Measurements from ENCODE around the gene DCANP1.

Gene DCANP1

DNA sequence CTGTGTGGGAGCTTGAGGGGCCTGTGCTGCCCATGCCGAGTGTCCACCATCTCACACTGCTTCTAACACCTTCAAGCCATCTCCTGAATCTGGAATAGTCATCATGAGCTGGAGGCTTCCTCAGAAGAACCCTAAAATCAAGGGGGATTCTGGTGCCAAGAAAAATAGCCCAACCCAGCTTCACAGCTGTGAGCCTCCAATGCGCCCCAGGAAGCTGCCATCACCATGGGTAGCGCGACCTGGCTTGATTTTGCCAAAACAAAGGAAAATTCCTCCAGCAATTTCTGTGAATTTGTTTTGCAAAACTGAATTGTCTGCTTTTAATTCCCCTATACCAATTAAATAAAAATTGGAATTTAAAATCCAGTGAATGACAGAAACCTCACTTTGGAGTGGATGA lies 11.2 kb upstream of the DCANP1 start:
- no peak for DNase-seq (ENCODE audit: extremely low read depth in 1 of 2, low read depth in 1 of 2)

DNA sequence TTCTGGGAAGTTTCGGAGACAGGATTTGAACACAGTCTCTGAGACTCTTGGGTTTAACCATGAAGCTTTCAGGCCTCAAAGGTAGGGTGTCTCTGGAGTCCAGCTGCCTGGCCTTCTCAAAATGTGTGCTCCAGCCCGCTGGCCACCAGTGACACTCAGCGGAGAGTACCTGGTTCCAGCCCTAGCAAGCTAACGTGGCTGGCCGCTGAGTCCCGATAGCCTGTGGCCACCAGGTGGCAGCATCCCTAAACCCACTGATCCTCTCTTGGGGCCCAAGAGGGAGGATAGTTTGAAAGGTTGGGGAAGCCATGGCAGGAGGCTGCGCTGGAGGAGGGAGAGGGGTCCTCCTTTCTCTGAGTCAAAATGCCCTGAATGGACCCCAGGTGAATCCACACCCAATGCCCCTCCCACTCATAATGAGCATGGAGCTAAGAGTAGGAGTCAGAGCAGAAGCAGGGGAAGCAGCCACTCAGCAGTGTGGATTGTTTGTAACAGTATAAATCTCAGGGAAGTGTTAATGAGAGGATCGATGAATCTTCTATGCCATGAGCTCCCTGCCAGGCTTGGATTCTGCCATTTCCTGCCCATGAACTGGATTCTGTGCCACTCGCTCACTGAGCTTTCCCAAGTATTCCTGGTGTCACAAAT lies 10.4 kb upstream of the DCANP1 start:
- peak; percentile 19 to 29 for DNase-seq (ENCODE audit: extremely low read depth in 1 of 2, low read depth in 1 of 2)

DNA sequence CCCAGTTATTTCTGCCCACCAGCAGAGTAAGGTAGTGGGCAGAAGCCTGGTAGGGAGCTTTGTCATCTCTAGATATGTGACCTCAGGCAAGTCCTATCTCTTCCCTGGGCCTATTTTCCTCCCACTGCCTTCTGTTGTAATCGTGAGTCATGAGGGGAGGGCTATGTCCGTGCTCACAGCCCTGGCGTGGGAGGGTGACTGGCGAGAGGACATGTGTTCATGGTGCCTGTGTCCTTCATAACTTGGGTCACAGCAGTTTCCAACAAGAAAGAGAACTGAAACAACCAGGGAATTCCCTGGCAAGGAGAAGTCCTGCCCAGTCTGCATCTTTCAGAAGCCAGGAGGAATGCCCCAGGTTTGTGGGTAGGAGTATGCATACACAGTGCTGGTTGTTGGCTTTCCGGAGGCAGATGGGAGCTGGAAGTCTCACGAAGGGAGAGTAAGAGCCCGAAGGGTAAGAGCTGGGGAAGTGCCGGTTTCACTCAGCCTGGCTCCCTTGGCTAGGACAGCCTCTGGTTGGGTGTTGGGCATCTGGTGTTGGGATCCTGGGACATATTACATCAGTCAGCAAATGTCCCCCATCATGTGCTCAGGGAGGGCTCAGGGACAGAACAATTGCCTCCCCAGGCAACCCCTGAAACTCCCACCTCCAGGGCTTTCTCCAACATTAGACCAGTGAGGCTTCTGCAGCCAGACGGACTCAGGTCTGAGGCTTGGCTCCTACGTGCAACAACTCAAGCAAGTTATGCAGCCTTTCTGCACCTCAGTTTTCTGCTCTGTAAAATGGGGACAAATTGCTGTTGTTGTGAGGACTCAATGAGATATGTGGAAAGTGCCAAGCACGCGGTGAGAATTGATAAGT lies 9.3 kb upstream of the DCANP1 start:
- no peak for DNase-seq (ENCODE audit: extremely low read depth in 1 of 2, low read depth in 1 of 2)

DNA sequence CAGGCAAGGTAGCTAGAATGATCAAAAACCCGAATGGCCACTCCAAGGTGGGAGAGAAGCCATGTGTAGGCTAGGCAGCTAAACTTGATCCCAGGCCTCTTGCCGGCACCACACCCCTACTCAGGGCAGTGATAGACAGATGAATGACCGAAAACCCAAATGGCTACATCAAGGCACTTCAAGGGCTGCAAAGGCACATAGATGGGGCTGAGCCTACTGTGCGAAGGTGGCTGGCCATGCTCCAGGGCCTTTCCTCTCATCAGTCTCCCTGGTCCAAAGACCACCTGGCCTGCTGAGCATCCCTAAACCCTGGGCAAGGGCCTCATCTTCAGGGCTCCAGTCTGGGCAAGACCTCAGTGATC lies 8.7 kb upstream of the DCANP1 start:
- DNase-seq (ENCODE audit: extremely low read depth in 1 of 2, low read depth in 1 of 2), result no peak

DNA sequence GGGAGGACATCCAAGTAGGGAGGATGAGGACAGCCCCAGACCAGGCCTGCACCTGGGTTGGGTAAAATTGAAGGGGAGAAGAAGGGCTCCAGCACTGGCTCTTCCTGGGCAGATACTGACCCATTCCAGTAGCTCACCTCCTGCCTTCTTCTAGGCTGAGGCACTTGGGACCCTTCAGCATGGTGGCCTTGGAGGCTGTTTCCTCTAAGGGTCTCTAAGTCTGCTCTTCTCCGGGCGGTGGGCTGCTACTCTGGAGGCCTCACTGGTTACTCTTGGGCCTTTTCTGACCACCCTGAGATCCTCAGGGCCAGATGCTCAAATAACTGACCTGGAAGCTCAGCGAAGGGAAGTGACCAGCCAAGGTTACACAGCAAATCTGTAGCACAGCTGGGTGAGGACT lies 7.8 kb upstream of the DCANP1 start:
- DNase-seq (ENCODE audit: extremely low read depth in 1 of 2, low read depth in 1 of 2), result no peak

DNA sequence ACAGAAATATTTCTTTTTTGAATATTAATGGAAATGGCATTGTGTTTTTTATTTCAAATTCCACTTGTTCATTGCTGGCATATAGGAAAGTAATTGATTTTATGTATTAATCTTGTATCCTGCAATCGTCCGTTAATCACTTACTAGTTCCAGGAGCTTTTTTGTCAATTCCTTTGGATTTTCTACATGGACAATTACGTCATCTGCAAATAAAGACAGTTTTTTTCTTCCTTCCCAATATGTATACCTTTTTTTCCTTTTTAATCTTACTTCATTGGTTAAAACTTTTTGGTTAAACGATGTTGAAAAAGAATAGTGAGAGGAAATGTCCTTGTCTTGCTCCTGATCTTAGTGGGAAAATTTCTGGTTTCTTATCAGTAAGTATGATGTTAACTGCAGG lies 6.5 kb upstream of the DCANP1 start:
- no peak for DNase-seq (ENCODE audit: extremely low read depth in 1 of 2, low read depth in 1 of 2)

DNA sequence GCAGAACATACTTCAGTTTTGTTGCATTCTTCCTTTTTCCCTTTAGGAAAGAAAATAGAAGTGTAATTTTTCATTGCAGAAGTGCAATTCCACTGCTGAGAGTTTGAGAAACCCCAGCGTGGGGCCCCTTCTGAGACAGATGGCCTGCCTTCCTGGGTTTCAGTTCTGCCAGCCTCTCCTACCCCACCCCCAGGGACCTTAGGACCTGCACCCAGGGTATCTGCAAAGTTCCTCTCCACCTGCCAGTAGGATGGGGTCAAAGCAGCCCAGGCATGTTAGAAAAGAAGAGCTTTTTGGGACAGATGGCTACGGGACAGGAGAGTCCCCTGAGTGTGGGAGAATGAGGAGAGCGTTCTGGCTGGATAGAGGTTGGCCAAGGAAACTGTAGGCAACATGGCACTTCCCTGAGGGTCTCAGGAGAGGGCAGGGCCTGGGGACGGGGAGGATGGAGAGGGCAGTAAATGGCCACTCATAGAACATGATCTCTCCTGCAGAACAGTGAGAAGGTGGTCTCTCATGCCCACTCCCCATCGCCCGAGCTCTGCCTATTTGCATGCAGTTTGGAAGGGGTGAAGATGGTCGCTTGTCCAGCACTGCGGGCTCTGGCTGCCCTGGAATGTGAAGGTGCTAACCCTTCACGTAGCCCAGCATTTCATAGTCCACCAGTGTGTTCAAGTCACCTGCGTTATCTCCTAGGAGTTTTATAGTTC lies 5.3 kb upstream of the DCANP1 start, which contains the start of gene TIFAB:
Gene TIFAB (minus strand): TSS at position 31 of the 710 bp plus-strand sequence. CDS start 2,412 bp downstream, outside the sequence.
- no peak for DNase-seq (ENCODE audit: extremely low read depth in 1 of 2, low read depth in 1 of 2)

DNA sequence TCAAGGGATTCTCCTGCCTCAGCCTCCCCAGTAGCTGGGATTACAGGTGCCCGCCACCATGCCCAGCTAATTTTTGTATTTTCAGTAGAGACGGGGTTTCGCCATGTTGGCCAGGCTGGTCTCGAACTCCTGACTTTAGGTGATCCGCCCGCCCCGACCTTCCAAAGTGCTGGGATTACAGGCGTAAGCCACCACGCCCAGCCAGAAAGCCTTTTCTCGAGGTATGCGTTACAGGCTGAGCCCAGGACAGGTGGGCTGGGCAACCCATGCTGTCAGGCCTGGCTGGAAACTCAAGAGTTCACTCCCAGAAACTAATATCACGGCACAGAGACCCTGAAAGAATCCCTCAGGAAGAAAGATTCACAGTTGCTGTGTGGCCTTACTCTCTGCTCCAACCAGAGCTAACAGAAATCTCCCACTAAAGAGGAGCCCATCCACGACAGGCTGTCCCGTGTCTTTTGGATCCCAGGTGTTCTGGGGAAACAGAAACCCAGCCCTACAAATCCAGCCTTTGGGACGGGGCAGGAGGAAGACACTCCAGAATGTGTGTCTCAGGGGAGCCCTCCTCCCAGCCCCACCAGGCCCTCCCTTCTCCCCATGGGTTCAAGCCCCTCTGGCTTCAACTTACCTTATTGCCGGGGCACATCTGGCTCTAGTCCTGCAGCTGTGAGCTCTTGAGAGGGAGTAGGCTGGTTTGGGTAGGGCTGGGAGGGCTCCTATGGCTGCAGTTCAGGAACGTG lies 4.6 kb upstream of the DCANP1 start:
- no peak for DNase-seq (ENCODE audit: extremely low read depth in 1 of 2, low read depth in 1 of 2)

DNA sequence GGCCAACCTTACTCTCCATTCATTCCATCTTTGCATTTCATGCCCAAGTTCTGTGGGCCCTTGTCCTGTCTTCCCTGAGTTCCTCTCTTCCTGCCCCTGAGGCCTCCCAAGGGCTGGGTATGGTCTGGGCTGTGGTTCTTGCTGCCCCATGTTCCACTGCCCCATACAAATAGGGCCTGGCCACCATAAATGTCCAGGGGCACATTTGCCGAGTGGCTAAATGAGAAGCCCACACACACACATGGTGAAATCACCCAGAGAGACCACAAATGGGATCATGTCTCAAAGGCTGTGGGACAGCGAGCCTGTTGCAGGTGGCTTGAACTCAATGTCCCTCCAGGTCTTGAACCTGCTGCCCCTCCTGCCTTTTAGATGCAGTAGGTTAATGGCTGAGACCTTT lies 3.8 kb upstream of the DCANP1 start:
- DNase-seq (ENCODE audit: extremely low read depth in 1 of 2, low read depth in 1 of 2), result no peak

DNA sequence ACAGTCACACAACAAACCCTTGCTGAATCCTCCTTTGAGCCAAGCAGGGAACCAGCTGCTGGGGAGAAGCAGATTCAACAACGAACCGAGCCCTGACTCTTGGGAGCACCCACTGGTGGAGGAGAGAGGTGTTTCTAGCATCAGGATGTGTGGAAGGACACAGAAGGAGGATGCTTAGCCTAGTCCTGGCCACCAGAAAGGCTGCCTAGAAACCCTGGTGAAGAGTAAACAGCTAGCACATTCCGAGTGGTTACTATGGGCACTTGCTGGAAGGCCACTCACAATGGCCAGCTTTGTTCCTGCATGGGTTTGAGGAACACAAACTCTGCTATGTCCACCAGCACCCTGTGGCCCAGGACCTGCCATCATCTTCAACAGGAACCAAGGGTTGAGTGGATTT lies 3.2 kb upstream of the DCANP1 start:
- no peak for DNase-seq (ENCODE audit: extremely low read depth in 1 of 2, low read depth in 1 of 2)

DNA sequence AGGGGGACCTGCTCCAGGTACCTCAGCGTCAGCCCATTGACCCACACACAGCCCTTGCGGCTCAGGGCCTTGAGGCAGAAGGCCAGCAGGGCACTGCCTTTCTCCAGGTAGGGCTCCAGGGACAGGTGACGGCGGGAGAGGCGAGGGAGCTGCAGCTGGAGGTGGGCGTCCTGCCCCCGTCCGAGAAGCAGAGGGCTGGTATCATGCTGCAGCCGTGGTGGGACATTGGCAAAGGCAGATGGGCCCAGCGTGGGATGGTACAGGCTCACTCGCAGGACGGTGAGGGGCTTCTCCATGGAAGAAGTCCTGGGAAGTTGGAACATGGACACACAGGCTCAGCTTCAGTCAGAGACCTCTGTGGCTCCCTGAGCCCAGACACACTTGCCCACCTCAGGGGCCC lies 2.5 kb upstream of the DCANP1 start:
- no peak for DNase-seq (ENCODE audit: extremely low read depth in 1 of 2, low read depth in 1 of 2)

DNA sequence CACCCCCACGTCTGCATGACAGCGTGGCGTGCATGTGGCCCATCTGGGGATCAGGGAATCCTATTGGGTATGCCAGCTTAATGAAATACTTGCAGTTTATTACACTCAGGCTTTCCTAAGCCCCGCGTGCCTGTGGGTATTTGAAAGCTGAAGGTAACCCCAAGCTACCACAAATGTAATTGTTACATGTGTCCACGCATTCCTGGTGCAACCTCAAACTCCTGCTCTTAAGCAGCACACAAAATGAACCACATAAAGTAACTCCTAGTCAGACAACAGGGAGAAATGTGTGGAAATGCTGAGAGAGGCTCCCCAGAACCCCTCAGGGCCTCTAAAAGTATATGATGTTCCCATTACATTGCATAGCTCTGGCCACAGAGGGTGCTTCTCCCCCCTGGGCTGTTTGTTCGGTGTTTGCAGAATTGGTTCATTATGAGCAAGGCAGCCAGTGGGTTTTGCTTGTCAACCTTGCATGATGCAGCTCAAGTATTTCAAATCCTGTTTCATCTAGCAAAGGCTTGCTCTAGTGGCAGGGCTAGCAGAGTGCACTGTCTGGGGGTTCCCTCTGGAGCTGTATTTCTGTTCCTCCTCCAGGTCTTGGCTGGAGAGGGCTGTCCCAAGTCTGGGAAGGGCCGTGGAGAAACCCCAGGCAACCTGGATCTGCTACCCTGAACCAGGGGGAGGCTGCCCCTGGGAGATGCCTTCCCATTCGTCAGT lies 1.8 kb upstream of the DCANP1 start:
- DNase-seq (ENCODE audit: extremely low read depth in 1 of 2, low read depth in 1 of 2), result no peak

DNA sequence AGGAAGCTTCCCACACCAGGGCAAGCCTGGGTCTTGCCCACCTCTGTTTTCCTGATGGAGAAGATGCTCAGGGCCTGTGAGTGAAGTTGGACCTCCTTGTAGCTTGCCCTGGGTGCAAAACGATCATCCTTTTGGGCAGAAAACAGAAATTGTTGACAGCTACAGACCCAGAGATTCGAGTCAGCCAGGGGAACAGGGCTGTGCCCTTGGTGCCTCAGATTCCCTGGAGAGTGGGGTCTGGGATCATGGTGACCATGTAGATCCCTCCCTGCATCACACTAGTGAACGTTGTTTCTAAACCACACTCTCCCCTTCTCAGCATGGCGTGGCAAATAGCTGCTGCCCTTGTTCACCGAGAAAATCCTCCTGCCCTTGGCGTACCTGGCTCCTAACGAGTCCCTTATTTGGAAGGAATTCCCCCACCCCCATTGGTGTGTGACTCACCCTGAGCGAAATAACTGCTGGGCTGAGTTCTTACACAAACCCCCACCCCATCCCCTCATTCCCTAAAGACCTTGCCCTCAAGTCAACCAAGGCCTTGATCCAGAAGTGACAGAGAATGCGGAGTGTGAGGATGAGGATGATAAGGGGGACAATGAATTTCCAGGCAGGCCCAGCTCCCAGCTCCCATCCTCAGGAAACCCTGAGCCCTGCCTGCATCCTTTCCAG lies 1.1 kb upstream of the DCANP1 start:
- no peak for DNase-seq (ENCODE audit: extremely low read depth in 1 of 2, low read depth in 1 of 2)

DNA sequence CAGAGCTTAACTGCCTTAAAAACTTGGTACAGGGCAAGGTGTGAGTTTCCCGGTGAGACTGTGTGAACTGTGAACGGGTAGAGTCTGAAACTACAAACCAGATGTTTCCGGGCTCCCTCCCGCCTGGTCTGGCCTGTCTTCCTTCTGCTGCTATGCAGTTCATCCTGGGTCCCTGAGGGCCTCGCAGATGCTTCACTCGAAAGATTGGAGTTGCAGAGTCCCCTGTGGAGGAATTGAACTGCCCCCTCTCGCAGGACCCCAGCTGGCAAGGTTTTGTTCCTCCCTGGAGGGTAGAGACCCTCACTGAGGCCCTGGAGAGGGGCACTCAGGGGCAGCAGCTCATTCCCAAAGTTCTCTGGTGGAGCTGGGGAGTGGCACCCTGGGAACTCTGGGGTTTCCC lies 533 bp downstream of the DCANP1 start:
- DNase-seq (ENCODE audit: extremely low read depth in 1 of 2, low read depth in 1 of 2), result no peak

DNA sequence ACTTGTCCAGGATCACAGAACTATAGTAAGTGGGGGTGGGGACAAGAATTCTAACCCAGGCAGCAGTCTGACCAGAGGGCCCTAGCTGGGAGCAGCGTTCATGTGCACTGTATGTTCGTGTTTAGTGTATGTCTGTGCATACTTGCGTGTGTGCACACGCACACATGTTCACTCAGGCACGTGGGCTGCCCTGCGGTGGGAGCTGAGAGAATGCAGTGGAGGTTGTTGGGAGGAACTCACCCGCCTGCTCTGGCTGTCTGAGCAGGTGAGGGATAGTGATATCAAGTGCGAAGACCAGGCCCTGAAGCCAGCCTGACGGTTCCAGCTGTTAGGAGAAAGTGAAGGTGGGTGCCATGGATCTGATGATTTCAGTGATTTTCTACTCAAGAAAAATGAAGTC lies 942 bp downstream of the DCANP1 start:
- no peak for DNase-seq (ENCODE audit: extremely low read depth in 1 of 2, low read depth in 1 of 2)

DNA sequence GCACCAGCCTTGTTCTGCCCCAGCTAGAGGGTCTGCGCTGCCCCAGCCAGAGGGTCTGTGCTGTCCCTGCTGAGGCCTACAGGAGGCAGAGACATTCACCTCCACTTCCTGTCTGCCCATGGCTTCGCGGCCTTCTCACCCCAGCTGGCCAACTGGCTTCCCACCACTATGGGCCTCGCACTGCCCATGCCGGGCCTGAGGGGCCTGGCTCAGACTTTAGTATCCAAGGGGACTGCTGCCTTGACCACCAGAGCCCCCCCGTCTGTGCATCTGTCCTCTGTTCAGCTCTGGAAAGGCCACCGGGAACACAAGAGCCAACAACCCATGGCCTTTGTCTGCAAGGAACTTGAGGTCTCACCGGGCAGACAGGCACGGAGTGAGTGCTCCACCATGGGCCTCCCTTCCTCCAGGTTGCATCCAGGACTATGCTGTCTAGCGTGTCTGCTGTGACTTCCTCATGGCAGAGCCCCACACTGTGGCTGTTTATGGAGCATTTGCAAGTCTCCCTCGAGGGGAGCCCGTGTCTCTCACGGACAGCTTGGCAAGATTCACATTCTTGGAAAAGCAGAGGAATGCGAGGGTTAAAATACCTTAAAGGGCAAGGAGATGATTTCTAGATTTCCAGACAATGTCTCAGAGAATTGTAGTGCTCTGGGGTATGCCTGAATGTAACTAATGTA lies 1.7 kb downstream of the DCANP1 start:
- no peak for DNase-seq (ENCODE audit: extremely low read depth in 1 of 2, low read depth in 1 of 2)

DNA sequence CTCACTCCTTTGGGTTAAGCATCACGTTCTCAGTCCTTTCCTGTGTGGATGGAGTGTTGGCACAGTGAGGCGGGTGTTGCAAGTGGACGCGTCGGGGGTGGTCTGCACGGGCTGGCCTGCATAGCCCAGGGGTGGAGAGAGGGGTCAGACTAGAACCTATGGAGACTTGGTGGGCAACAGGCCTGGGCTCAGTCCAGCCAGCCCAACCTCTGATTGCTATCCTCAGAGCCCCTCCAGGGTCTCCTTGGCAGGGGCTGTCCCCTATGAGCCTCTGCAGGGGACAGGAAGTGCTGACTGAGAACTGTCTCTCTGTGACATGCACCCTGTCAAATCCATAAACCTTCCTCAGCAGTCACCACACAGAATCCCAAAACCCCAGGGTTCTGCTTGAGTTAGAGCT lies 2.3 kb downstream of the DCANP1 start:
- no peak for DNase-seq (ENCODE audit: extremely low read depth in 1 of 2, low read depth in 1 of 2)

DNA sequence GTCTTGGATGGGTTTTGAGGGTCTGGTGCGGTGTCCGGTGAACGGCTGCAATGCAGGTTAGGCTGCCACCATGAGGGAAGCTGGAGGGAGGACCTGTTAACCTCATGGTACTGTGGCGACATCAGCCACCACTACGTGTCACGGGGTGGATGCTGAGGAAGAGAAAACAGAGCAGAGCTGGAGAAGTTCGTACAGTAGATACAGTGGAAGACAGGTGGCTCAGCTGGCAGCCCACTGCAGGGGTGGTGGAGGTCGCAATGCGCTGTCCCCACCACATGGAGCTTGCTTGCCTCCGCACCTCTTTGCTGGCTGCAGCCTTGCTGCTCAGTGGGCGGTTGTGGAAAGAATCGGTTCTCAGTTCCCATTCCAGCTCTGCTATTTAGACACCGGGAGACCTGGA lies 2.8 kb downstream of the DCANP1 start:
- no peak for DNase-seq (ENCODE audit: extremely low read depth in 1 of 2, low read depth in 1 of 2)

DNA sequence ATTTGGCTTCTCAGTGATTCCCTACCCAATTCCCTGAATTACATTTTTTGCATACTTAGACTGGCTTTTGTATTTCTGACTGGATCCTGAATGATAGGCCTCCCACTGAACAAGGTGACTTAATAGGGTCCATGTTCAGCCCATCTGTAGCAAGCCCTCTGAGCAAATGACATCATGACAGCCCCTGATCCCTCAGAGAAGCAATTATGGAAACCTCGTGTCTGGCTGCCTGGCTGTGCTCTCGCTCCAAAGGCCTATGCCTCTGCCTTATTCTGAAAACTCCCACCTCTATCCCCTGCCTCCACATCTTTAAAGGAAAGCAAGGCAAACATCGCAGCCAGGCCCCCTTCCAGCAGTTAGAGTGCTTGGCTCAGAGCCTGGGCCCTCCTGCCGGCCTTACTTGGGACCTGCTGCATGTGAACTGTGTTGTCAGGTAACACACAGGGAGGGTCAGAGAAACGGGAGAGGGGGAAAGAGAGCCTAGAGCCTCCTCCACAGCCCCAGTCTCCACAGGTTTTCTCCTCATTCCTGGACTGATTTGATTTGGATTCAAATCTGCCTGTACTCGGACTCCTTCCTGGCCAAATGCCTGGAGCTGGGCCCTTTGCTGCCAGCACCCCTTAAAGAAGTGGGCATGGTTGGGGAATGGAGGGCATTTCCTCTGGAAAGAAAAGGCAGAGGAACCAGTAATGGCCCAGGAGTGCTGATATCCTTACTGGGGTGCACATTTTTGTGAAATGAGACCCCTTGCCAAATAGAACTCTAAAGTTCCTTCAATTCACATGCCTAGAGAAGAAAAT lies 3.8 kb downstream of the DCANP1 start:
- no peak for DNase-seq (ENCODE audit: extremely low read depth in 1 of 2, low read depth in 1 of 2)
